ENCODE measurements around the gene LRRC56. TPM values are rescaled to one million over a fixed set of nuclear protein-coding genes. Genes with fewer than 3 reads are reported as not detected.
A peak's percentile ranks its signal among the peaks of the same experiment; 100 is the strongest.

Gene LRRC56
- total and polyA plus RNA-seq, 9 of the 15 experiments (the other 6 are each of a cell fraction or from before 2014, with no cell fraction given), result 0.03 to 4.5 (median 1.0) TPM; not detected in 1

- TF ChIP-seq ELK3 (CRISPR knock-in tag; IDR thresholded peaks at IDR 0.05) (no peak), ARNT (IDR thresholded peaks at IDR 0.05) (no peak), OTX1 (CRISPR knock-in tag; IDR thresholded peaks at IDR 0.05) (no peak), MEF2A (IDR thresholded peaks at IDR 0.05; ENCODE audit: control insufficient read depth, low read depth, low read length) (no peak), PRDM10 (IDR thresholded peaks at IDR 0.05; ENCODE audit: partially characterized antibody) (peak; percentile 100), ZBTB40 (IDR thresholded peaks at IDR 0.05) (peak; percentile 97), ZBTB40 (CRISPR knock-in tag; IDR thresholded peaks at IDR 0.05) (no peak), ZNF197 (CRISPR knock-in tag; IDR thresholded peaks at IDR 0.05; ENCODE audit: low read depth) (no peak), ATF3 (IDR thresholded peaks at IDR 0.05) (peak; percentile 50; the same call in 1 of the 2 replicates), ATF3 (CRISPR knock-in tag; conservative IDR thresholded peaks at IDR 0.05) (no peak), ZNF175 (CRISPR knock-in tag; IDR thresholded peaks at IDR 0.05; ENCODE audit: low read depth) (no peak), SMARCC2 (IDR thresholded peaks at IDR 0.05; ENCODE audit: low read depth) (no peak)
These were observed 38.9 kb downstream of the LRRC56 start, which contains the start of gene PHRF1 (continued) for GRCh38 chr11:575996-576768.
